Mesenchymal stem cell (in vitro differentiated cells and primary cell): Measurements from ENCODE around the gene CNTROB.
A peak's percentile ranks its signal among the peaks of the same experiment; 100 is the strongest.

Source experiments
- DNase-seq: peaks from one replicate; pipeline ENCODE4 v3.0.0-alpha.2; 2013
- H2AFZ ChIP-seq: one replicate; pipeline ENCODE4 v1.6.1; 2013; ENCODE audit warnings: low read depth, mild to moderate bottlenecking, control low read depth, inconsistent platforms, low read length, moderate library complexity
- H2AK5ac ChIP-seq: 2 replicates; pipeline ENCODE4 v1.6.1; 2013; ENCODE audit warnings: low read length, moderate library complexity, mild to moderate bottlenecking, inconsistent platforms; ENCODE audit not compliant: severe bottlenecking
- H2BK120ac ChIP-seq: one replicate; pipeline ENCODE4 v1.6.1; 2013; ENCODE audit warnings: low read depth, mild to moderate bottlenecking, inconsistent platforms, low read length, moderate library complexity
- H2BK12ac ChIP-seq, 2 experiments: one replicate each; pipeline ENCODE4 v1.6.1; 2013; ENCODE audit warnings: inconsistent platforms in 2 of 2, low read length in 2 of 2, mild to moderate bottlenecking in 2 of 2, moderate library complexity in 2 of 2, control low read depth in 1 of 2
- H2BK15ac ChIP-seq: one replicate; pipeline ENCODE4 v1.6.1; 2013; ENCODE audit warnings: mild to moderate bottlenecking, low read depth, inconsistent platforms; ENCODE audit not compliant: poor library complexity, severe bottlenecking
- H2BK5ac ChIP-seq: 2 replicates; pipeline ENCODE4 v1.6.1; 2013; ENCODE audit warnings: low read depth, mild to moderate bottlenecking, low read length, control low read depth, inconsistent platforms; ENCODE audit not compliant: poor library complexity, severe bottlenecking
- H3K14ac ChIP-seq, 2 experiments: one replicate each; pipeline ENCODE4 v1.6.1; 2013; ENCODE audit warnings: inconsistent platforms in 2 of 2, low read length in 2 of 2, control low read depth in 1 of 2, mild to moderate bottlenecking in 1 of 2, moderate library complexity in 1 of 2
- H3K18ac ChIP-seq, 2 experiments: one replicate each; pipeline ENCODE4 v1.6.1; 2013; ENCODE audit warnings: inconsistent platforms in 2 of 2, low read length in 2 of 2, control low read depth in 1 of 2, low read depth in 1 of 2, mild to moderate bottlenecking in 1 of 2
- H3K23ac ChIP-seq, 2 experiments: one replicate each; pipeline ENCODE4 v1.6.1; 2013; ENCODE audit warnings: inconsistent platforms in 2 of 2, low read length in 2 of 2, mild to moderate bottlenecking in 2 of 2, moderate library complexity in 2 of 2, control low read depth in 1 of 2
- H3K27ac ChIP-seq: 2 replicates; pipeline ENCODE4 v1.5.1; 2013; ENCODE audit warnings: mild to moderate bottlenecking, moderate library complexity, low read length, control low read depth, inconsistent platforms; ENCODE audit not compliant: poor library complexity, severe bottlenecking
- H3K27me3 ChIP-seq, 2 experiments: 2 replicates each; pipeline versions ENCODE4 v1.6.1 to v1.7.0; 2013; ENCODE audit warnings: low read length in 2 of 2, mild to moderate bottlenecking in 2 of 2, moderate library complexity in 2 of 2, control low read depth in 1 of 2, inconsistent platforms in 1 of 2; ENCODE audit not compliant: control insufficient read depth in 1 of 2, insufficient read depth in 1 of 2
- H3K36me3 ChIP-seq, 2 experiments: 2 replicates each; pipeline versions ENCODE4 v1.6.1 to v1.7.0; 2013; ENCODE audit warnings: low read length in 2 of 2, control low read depth in 1 of 2, inconsistent platforms in 1 of 2, low read depth in 1 of 2, mild to moderate bottlenecking in 1 of 2; ENCODE audit not compliant: insufficient read depth in 2 of 2, control insufficient read depth in 1 of 2
- H3K4ac ChIP-seq, 2 experiments: one replicate each; pipeline ENCODE4 v1.6.1; 2013; ENCODE audit warnings: inconsistent platforms in 2 of 2, low read length in 2 of 2, mild to moderate bottlenecking in 2 of 2, moderate library complexity in 2 of 2, control low read depth in 1 of 2, low read depth in 1 of 2
- H3K4me1 ChIP-seq: 2 replicates; pipeline ENCODE4 v1.6.1; 2013; ENCODE audit warnings: low read depth, low read length, control low read depth; ENCODE audit not compliant: control insufficient read depth, insufficient read depth
- H3K4me2 ChIP-seq: 2 replicates; pipeline ENCODE4 v1.6.1; 2013; ENCODE audit warnings: low read length, mild to moderate bottlenecking, inconsistent platforms; ENCODE audit not compliant: poor library complexity, severe bottlenecking
- H3K4me3 ChIP-seq, 2 experiments: 2 replicates each; pipeline versions ENCODE4 v1.5.1 to v1.7.0; 2013; ENCODE audit warnings: low read length in 2 of 2, mild to moderate bottlenecking in 2 of 2, control low read depth in 1 of 2, low read depth in 1 of 2; ENCODE audit not compliant: insufficient read depth in 1 of 2
- H3K79me1 ChIP-seq: replicated peaks from 2 replicates; pipeline ENCODE4 v1.6.1; 2013; ENCODE audit warnings: mild to moderate bottlenecking, control low read depth, low read length, inconsistent platforms; ENCODE audit not compliant: poor library complexity, severe bottlenecking
- H3K9ac ChIP-seq: 2 replicates; pipeline ENCODE4 v1.7.0; 2013; ENCODE audit warnings: mild to moderate bottlenecking, low read length, moderate library complexity
- H3K9me3 ChIP-seq: 2 replicates; pipeline ENCODE4 v1.7.0; 2013; ENCODE audit warnings: mild to moderate bottlenecking, low read length; ENCODE audit not compliant: control insufficient read depth
- H4K8ac ChIP-seq: one replicate; pipeline ENCODE4 v1.6.1; 2013; ENCODE audit warnings: inconsistent platforms, mild to moderate bottlenecking, low read length, moderate library complexity
- H4K91ac ChIP-seq: one replicate; pipeline ENCODE4 v1.6.1; 2013; ENCODE audit warnings: mild to moderate bottlenecking, low read length, inconsistent platforms
- WGBS: methylation state at CpG from one replicate; pipeline ENCODE4 v1.1.7; 2013; ENCODE audit warnings: mixed read lengths; 5-methylcytosine and 5-hydroxymethylcytosine counted together

CNTROB gene

GRCh38 chr17:7922269-7922844 lies 9.6 kb upstream of the CNTROB start:
- Histone ChIP-seq H3K18ac (peak overlapping the region; percentile 48 to 58), H3K4me1 (peaks cover 6% of the 10 kb centered on the region), H2AFZ (peak overlapping the region; percentile 68), H3K9me3 (no peaks in the 10 kb centered on the region), H3K79me1 (no peaks in the 10 kb centered on the region), H3K14ac (peak overlapping the region in 1 of 2 experiments; percentile 20), H3K9ac (peak overlapping the region; percentile 84), H2BK5ac (no peak overlapping the region), H4K91ac (peak overlapping the region; percentile 78), H2AK5ac (no peak overlapping the region), H2BK15ac (peak overlapping the region; percentile 83), H3K4me2 (peak overlapping the region; percentile 46), H3K27ac (no peak overlapping the region), H3K4me3 (peak overlapping the region in 1 of 2 experiments; percentile 85), H3K27me3 (no peaks in the 10 kb centered on the region), H3K4ac (peak overlapping the region; percentile 24 to 78), H3K23ac (no peak overlapping the region), H4K8ac (peak overlapping the region; percentile 83), H2BK12ac (peak overlapping the region in 1 of 2 experiments; percentile 49), H3K36me3 (no peaks in the 10 kb centered on the region), H2BK120ac (no peak overlapping the region)
- WGBS, result 52% methylated on average over 13 of the region's 16 CpGs
- DNase-seq, result no peak

- peaks cover 0 to 2% of the 10 kb centered on the region in 2 experiments for H3K36me3 ChIP-seq
- H2BK5ac ChIP-seq, result no peak overlapping the region
- no peak overlapping the region for H3K27ac ChIP-seq
- H2BK12ac ChIP-seq, result peak overlapping the region in 1 of 2 experiments; percentile 21
- no peaks in the 10 kb centered on the region for H3K27me3 ChIP-seq
- 28% methylated on average over 45 of the region's 45 CpGs for WGBS
- H3K4me3 ChIP-seq, result peak overlapping the region in 1 of 2 experiments; percentile 85
- H3K4me1 ChIP-seq, result peaks cover 6% of the 10 kb centered on the region
- H3K4me2 ChIP-seq, result peak overlapping the region; percentile 46
- H2AFZ ChIP-seq, result peak overlapping the region; percentile 30
- peak overlapping the region; percentile 83 for H4K8ac ChIP-seq
- DNase-seq, result peak; percentile 78
- H3K9ac ChIP-seq, result peak overlapping the region; percentile 84
- no peaks in the 10 kb centered on the region for H3K9me3 ChIP-seq
- H3K79me1 ChIP-seq, result no peaks in the 10 kb centered on the region
- no peak overlapping the region for H2BK120ac ChIP-seq
- H3K4ac ChIP-seq, result peak overlapping the region; percentile 22 to 24
- H3K14ac ChIP-seq, result no peak overlapping the region
- peak overlapping the region; percentile 78 for H4K91ac ChIP-seq
- no peak overlapping the region for H3K23ac ChIP-seq
- H3K18ac ChIP-seq, result peak overlapping the region; percentile 58 to 84
- peak overlapping the region; percentile 83 for H2BK15ac ChIP-seq
- no peak overlapping the region for H2AK5ac ChIP-seq
These were observed 9.0 kb upstream of the CNTROB start for GRCh38 chr17:7922845-7923628.

- Histone ChIP-seq H3K14ac (no peak overlapping the region), H3K4me2 (no peak overlapping the region), H3K4ac (no peak overlapping the region), H2AFZ (no peak overlapping the region), H3K23ac (no peak overlapping the region), H2BK120ac (no peak overlapping the region), H3K4me1 (peaks cover 21% of the 10 kb centered on the region), H3K79me1 (peaks cover 17% of the 10 kb centered on the region), H4K8ac (no peak overlapping the region), H2BK12ac (no peak overlapping the region), H3K27ac (no peak overlapping the region), H2BK5ac (no peak overlapping the region), H3K27me3 (no peaks in the 10 kb centered on the region), H3K36me3 (peaks cover 0 to 16% of the 10 kb centered on the region in 2 experiments), H2BK15ac (no peak overlapping the region), H3K9ac (no peak overlapping the region), H3K9me3 (no peaks in the 10 kb centered on the region), H3K18ac (no peak overlapping the region), H4K91ac (no peak overlapping the region), H3K4me3 (no peak overlapping the region), H2AK5ac (no peak overlapping the region)
- 78% methylated on average over 3 of the region's 3 CpGs for WGBS
- DNase-seq, result no peak
These were observed 4.4 kb upstream of the CNTROB start for GRCh38 chr17:7927596-7927995.
